A549 (cell line): ENCODE results near the gene GAB1. TPM values are rescaled to one million over a fixed set of nuclear protein-coding genes. Genes with fewer than 3 reads are reported as not detected.

Source experiments
- ATAC-seq, 2 experiments: fragments of 200-7000 bp in 1 of 2; fragments of >200 bp in 1 of 2; cut with Nextera tagmentation in 1 of 2; cut with Tn5 transposase in 1 of 2; 3 replicates each; pipeline versions ENCODE4 v1.8.0 to v1.9.1; 2018 to 2020; ENCODE audit warnings: mild to moderate bottlenecking in 1 of 2, moderate library complexity in 1 of 2
- CTCF ChIA-PET: fragments of 300-600 bp; sonication (Branson Sonifier 250); formaldehyde crosslinking; extraction: SDS; loops from one replicate; lab custom pipeline; 2021; ENCODE audit warnings: antibody characterized with exemption, inconsistent platforms; lab: Yijun Ruan, JAX
- POLR2A ChIA-PET: fragments of 350-600 bp; formaldehyde crosslinking; extraction: SDS; loops from one replicate; lab custom pipeline; 2021; ENCODE audit warnings: antibody characterized with exemption, inconsistent platforms; lab: Yijun Ruan, JAX
- DNase-seq, 2 experiments: peaks; one replicate each; pipeline versions ENCODE4 v3.0.0 to v3.0.0-alpha.2; 2011 to 2016; ENCODE audit warnings: low read depth in 1 of 2, low spot score in 1 of 2
- FAIRE-seq: peaks from 2 replicates; lab custom pipeline; 2011; peaks lifted over from hg19 to GRCh38; lab: Jason Lieb, UNC
- H3K27ac ChIP-seq, 2 experiments: fragments of >200 bp; sonication (Bioruptor Twin); formaldehyde crosslinking; 3 replicates each; pipeline ENCODE4 v1.5.1; 2016 to 2017
- H3K4me1 ChIP-seq: fragments of >200 bp; sonication (Bioruptor Twin); formaldehyde crosslinking; 3 replicates; pipeline ENCODE4 v1.6.1; 2016
- H3K4me2 ChIP-seq: fragments of >200 bp; sonication (Bioruptor Twin); formaldehyde crosslinking; 3 replicates; pipeline ENCODE4 v1.6.1; 2016
- H3K4me3 ChIP-seq: fragments of >200 bp; sonication (Bioruptor Twin); formaldehyde crosslinking; 3 replicates; pipeline ENCODE4 v1.5.1; 2016
- H3K9me3 ChIP-seq: fragments of >200 bp; sonication (Bioruptor Twin); formaldehyde crosslinking; 3 replicates; pipeline ENCODE4 v1.6.1; 2016
- ATOH8 ChIP-seq: fragments of 250-450 bp; sonication (Bioruptor Pico); IDR thresholded peaks from 2 replicates; pipeline ENCODE4 v1.5.0; 2020; ENCODE audit warnings: low read depth, mild to moderate bottlenecking, moderate library complexity
- CBX2 ChIP-seq: fragments of 200-600 bp; sonication (generic); IDR thresholded peaks from 2 replicates; pipeline ENCODE4 v1.6.1; 2016; ENCODE audit warnings: low read depth, mild to moderate bottlenecking, borderline replicate concordance
- EP300 ChIP-seq, 2 experiments: fragments of >200 bp; sonication (Bioruptor Twin); formaldehyde crosslinking; IDR thresholded peaks; 2 replicates in 1 of 2; 3 replicates in 1 of 2; pipeline ENCODE4 v1.6.1; 2016 to 2017
- HOXB13 ChIP-seq: fragments of 250-450 bp; sonication (Bioruptor Pico); IDR thresholded peaks from 2 replicates; pipeline ENCODE4 v1.5.0; 2020; ENCODE audit warnings: low read depth, mild to moderate bottlenecking, moderate library complexity
- KDM1A ChIP-seq: fragments of 200-600 bp; sonication (generic); IDR thresholded peaks from 2 replicates; pipeline ENCODE4 v1.6.1; 2016; ENCODE audit warnings: low read depth, mild to moderate bottlenecking
- KDM5A ChIP-seq: fragments of 200-600 bp; sonication (generic); IDR thresholded peaks from 2 replicates; pipeline ENCODE4 v1.6.1; 2016; ENCODE audit warnings: antibody characterized with exemption, mild to moderate bottlenecking
- MAFK ChIP-seq: fragments of 450-650 bp; IDR thresholded peaks from 2 replicates; pipeline ENCODE4 v1.6.1; 2014; ENCODE audit not compliant: partially characterized antibody
- MAX ChIP-seq: IDR thresholded peaks from 2 replicates; pipeline ENCODE4 v1.6.1; 2012
- NFE2L2 ChIP-seq: fragments of 150-350 bp; conservative IDR thresholded peaks from 2 replicates; pipeline ENCODE4 v1.6.1; 2014; ENCODE audit warnings: low read length
- PHF8 ChIP-seq: fragments of 200-600 bp; sonication (generic); IDR thresholded peaks from 2 replicates; pipeline ENCODE4 v1.6.1; 2016; ENCODE audit warnings: low read depth, mild to moderate bottlenecking, antibody characterized with exemption, moderate library complexity, borderline replicate concordance
- RNF2 ChIP-seq: fragments of 200-600 bp; sonication (generic); IDR thresholded peaks from 2 replicates; pipeline ENCODE4 v1.6.1; 2016; ENCODE audit warnings: low read depth, mild to moderate bottlenecking, antibody characterized with exemption, moderate library complexity, borderline replicate concordance
- SMC3 ChIP-seq: fragments of >200 bp; sonication (Bioruptor Twin); formaldehyde crosslinking; IDR thresholded peaks from 3 replicates; pipeline ENCODE4 v1.6.1; 2018; ENCODE audit warnings: inconsistent platforms
- TP53 ChIP-seq: fragments of 250-450 bp; sonication (Bioruptor Pico); IDR thresholded peaks from 2 replicates; pipeline ENCODE4 v1.5.0; 2021; ENCODE audit warnings: mild to moderate bottlenecking, moderate library complexity
- WGBS: methylation state at CpG from one replicate; pipeline ENCODE4 v1.1.6; 2017; ENCODE audit errors: missing lambda C conversion rate; 5-methylcytosine and 5-hydroxymethylcytosine counted together
- polyA plus RNA-seq, 4 experiments: library from polyadenylated mRNA; depleted of rRNA in 3 of 4; stranded (reverse); fragments of >200 nt; fragmentation: RNase III in 1 of 4; extraction: RNeasy Plus Mini Kit Qiagen cat#74134 plus additional on column Dnase treatment in 1 of 4; gene quantifications; 2 replicates in 3 of 4; 3 replicates in 1 of 4; pipeline ENCODE4 v1.2.3, GENCODE V29; 2011 to 2017
- TF ChIP-seq, protein P1 (sequence below): fragments of 250-450 bp; sonication (Bioruptor Pico); IDR thresholded peaks from 2 replicates; pipeline ENCODE4 v1.5.0; 2021; ENCODE audit warnings: mild to moderate bottlenecking, moderate library complexity, borderline replicate concordance
- TF ChIP-seq, protein P2 (sequence below): fragments of >200 bp; sonication (Bioruptor Twin); formaldehyde crosslinking; IDR thresholded peaks from 2 replicates; pipeline ENCODE4 v1.6.1; 2016
- TF ChIP-seq, protein P3 (sequence below): fragments of 200-600 bp; sonication (generic); IDR thresholded peaks from 2 replicates; pipeline ENCODE4 v1.6.1; 2016; ENCODE audit warnings: antibody characterized with exemption, mild to moderate bottlenecking, moderate library complexity

Gene GAB1
- polyA plus RNA-seq, 2 of the 4 experiments (the other 2 are of a cell fraction): 2.3 to 3.6 TPM

- no peak overlapping the region for H3K4me3 ChIP-seq
- no peaks in the 10 kb centered on the region for H3K9me3 ChIP-seq
- FAIRE-seq (no peak), ATAC-seq (no peak), DNase-seq (no peak)
- CTCF ChIA-PET: no interaction called here
- no peak for TF ChIP-seq RNF2
- TF ChIP-seq EP300 (IDR thresholded peaks at IDR 0.05): no peak
- TF ChIP-seq SMC3: no peak
- TF ChIP-seq, protein P1, sequence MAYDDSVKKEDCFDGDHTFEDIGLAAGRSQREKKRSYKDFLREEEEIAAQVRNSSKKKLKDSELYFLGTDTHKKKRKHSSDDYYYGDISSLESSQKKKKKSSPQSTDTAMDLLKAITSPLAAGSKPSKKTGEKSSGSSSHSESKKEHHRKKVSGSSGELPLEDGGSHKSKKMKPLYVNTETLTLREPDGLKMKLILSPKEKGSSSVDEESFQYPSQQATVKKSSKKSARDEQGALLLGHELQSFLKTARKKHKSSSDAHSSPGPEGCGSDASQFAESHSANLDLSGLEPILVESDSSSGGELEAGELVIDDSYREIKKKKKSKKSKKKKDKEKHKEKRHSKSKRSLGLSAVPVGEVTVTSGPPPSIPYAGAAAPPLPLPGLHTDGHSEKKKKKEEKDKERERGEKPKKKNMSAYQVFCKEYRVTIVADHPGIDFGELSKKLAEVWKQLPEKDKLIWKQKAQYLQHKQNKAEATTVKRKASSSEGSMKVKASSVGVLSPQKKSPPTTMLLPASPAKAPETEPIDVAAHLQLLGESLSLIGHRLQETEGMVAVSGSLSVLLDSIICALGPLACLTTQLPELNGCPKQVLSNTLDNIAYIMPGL (CRISPR knock-in tag): no peak
- TF ChIP-seq, protein P2, sequence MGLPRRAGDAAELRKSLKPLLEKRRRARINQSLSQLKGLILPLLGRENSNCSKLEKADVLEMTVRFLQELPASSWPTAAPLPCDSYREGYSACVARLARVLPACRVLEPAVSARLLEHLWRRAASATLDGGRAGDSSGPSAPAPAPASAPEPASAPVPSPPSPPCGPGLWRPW: no peak
- no peak for TF ChIP-seq CBX2
- no peak for TF ChIP-seq NFE2L2
- no peak for TF ChIP-seq TP53 (CRISPR knock-in tag)
- TF ChIP-seq ATOH8 (CRISPR knock-in tag): no peak
- TF ChIP-seq, protein P3, sequence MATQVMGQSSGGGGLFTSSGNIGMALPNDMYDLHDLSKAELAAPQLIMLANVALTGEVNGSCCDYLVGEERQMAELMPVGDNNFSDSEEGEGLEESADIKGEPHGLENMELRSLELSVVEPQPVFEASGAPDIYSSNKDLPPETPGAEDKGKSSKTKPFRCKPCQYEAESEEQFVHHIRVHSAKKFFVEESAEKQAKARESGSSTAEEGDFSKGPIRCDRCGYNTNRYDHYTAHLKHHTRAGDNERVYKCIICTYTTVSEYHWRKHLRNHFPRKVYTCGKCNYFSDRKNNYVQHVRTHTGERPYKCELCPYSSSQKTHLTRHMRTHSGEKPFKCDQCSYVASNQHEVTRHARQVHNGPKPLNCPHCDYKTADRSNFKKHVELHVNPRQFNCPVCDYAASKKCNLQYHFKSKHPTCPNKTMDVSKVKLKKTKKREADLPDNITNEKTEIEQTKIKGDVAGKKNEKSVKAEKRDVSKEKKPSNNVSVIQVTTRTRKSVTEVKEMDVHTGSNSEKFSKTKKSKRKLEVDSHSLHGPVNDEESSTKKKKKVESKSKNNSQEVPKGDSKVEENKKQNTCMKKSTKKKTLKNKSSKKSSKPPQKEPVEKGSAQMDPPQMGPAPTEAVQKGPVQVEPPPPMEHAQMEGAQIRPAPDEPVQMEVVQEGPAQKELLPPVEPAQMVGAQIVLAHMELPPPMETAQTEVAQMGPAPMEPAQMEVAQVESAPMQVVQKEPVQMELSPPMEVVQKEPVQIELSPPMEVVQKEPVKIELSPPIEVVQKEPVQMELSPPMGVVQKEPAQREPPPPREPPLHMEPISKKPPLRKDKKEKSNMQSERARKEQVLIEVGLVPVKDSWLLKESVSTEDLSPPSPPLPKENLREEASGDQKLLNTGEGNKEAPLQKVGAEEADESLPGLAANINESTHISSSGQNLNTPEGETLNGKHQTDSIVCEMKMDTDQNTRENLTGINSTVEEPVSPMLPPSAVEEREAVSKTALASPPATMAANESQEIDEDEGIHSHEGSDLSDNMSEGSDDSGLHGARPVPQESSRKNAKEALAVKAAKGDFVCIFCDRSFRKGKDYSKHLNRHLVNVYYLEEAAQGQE: no peak
- TF ChIP-seq KDM5A: no peak
- TF ChIP-seq KDM1A: no peak
- no peak for TF ChIP-seq HOXB13 (CRISPR knock-in tag)
- no peak for TF ChIP-seq MAFK
- H3K4me2 ChIP-seq: no peak overlapping the region
- no peak overlapping the region for H3K27ac ChIP-seq
- H3K4me1 ChIP-seq: no peaks in the 10 kb centered on the region
- POLR2A ChIA-PET: no interaction called here
- WGBS: 68% methylated on average over 1 of the region's 1 CpG
Measured at GRCh38 chr4:143506031-143506430, 169.4 kb downstream of the GAB1 start.

DNA sequence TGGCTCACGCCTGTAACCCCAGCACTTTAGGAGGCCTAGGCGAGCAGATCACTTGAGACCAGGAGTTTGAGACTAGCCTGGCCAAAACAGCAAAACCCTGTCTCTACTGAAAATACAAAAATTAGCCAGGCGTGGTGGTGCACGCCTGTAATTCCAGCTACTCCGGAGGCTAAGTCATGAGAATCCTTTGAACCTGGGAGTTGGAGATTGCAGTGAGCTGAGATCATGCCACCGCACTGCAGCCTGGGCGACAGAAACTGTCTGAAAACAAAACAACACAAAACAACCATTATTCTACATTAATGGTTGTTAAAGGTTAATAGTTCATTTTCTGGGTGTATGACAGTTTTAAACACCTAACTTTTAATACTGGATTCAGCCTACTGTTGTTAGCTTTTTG lies 175.2 kb downstream of the GAB1 start:
- no peak overlapping the region for H3K4me3 ChIP-seq
- FAIRE-seq (no peak), DNase-seq (no peak), ATAC-seq (no peak)
- no peak overlapping the region for H3K27ac ChIP-seq
- ChIA-PET CTCF (no interaction called here), POLR2A (no interaction called here)
- TF ChIP-seq PHF8 (no peak), NFE2L2 (no peak)
- peaks cover 16% of the 10 kb centered on the region for H3K4me1 ChIP-seq
- no peak overlapping the region for H3K4me2 ChIP-seq
- H3K9me3 ChIP-seq: no peaks in the 10 kb centered on the region
- 80% methylated on average over 7 of the region's 7 CpGs for WGBS

DNA sequence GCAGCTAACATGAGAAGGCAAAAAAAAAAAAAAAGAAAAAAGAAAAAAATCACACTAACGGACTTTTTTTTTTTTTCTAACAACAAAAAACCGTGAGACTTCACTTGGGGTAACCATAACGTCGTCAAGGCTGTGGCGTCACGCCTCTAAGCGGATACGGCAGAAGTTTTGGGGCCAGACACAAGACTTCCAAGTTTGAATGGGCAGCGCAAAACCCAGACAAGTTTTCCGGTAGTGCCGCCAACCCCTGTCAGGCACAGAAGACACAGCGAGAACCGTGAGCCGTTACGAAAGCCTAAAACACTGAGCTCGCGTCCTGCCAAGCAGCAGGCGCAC lies 176.3 kb downstream of the GAB1 start:
- Histone ChIP-seq H3K4me2 (peak overlapping the region; percentile 67), H3K4me3 (peak overlapping the region; percentile 97), H3K27ac (peak overlapping the region; percentile 90 to 98), H3K9me3 (no peaks in the 10 kb centered on the region), H3K4me1 (peaks cover 25% of the 10 kb centered on the region)
- FAIRE-seq: no peak
- ATAC-seq: peak; percentile 59 to 71
- under 1% methylated on average over 9 of the region's 18 CpGs for WGBS
- TF ChIP-seq KDM5A (no peak), MAX (0 out of 2 replicates have a peak, but pooled peaks have one; percentile 6)
- ChIA-PET POLR2A (interaction anchor here (0.6 kb wide), 1 partner anchor 202 kb away, joined by 3 read pairs; no protein-coding TSS in a partner anchor), CTCF (interaction anchor here (1.1 to 2.1 kb wide), 2 partner anchors 9 to 19 kb away, joined by 3 to 6 read pairs; no protein-coding TSS in a partner anchor)
- DNase-seq: peak in 1 of 2 experiments; percentile 39
